NCI-H2227 (cell line): ENCODE measurements around the gene SPSB3.
A peak's percentile ranks its signal among the peaks of the same experiment; 100 is the strongest.

Source experiments
- DNase-seq: peaks from one replicate; lab custom pipeline; 2025; ENCODE audit not compliant: unreplicated experiment; lab: John Stamatoyannopoulos, UW

SPSB3 gene

GRCh38 chr16:1775846-1776671 lies 6.3 kb downstream of the SPSB3 start:
- no peak for DNase-seq

- DNase-seq, result no peak
Measured at GRCh38 chr16:1775006-1775845, 7.1 kb downstream of the SPSB3 start.

- DNase-seq, result no peak
Measured at GRCh38 chr16:1774448-1774780, 8.0 kb downstream of the SPSB3 start.

GRCh38 chr16:1773703-1774447 lies 8.5 kb downstream of the SPSB3 start:
- no peak for DNase-seq

- peak; percentile 94 for DNase-seq
Measured at GRCh38 chr16:1772908-1773702, 9.3 kb downstream of the SPSB3 start, which contains the start of gene MRPS34. Gene MRPS34 (minus strand): TSS chr16:1773134. CDS start chr16:1773119, 15 bp downstream.

- DNase-seq, result peak; percentile 71
Measured at GRCh38 chr16:1772362-1772907, 9.9 kb downstream of the SPSB3 start, which contains the start of gene EME2. Gene EME2 (plus strand): TSS chr16:1772810. CDS start chr16:1773228, 418 bp downstream.

GRCh38 chr16:1771864-1772361 lies 10.5 kb downstream of the SPSB3 start:
- no peak for DNase-seq

GRCh38 chr16:1771188-1771863 lies 11.0 kb downstream of the SPSB3 start, which contains the start of gene NME3:
Gene NME3 (minus strand): TSS chr16:1771543. CDS start chr16:1771534, 9 bp downstream.
- peak; percentile 68 for DNase-seq

- peak; percentile 84 for DNase-seq
Measured at GRCh38 chr16:1770328-1771187, 11.8 kb downstream of the SPSB3 start.

GRCh38 chr16:1769402-1770300 lies 12.7 kb downstream of the SPSB3 start:
- no peak for DNase-seq

GRCh38 chr16:1768767-1769401 lies 13.5 kb downstream of the SPSB3 start:
- no peak for DNase-seq

- DNase-seq, result no peak
Measured at GRCh38 chr16:1768061-1768766, 14.2 kb downstream of the SPSB3 start.

GRCh38 chr16:1767116-1767994 lies 15.0 kb downstream of the SPSB3 start:
- DNase-seq, result no peak

GRCh38 chr16:1766701-1767100 lies 15.7 kb downstream of the SPSB3 start:
- no peak for DNase-seq

- no peak for DNase-seq
Measured at GRCh38 chr16:1766231-1766630, 16.1 kb downstream of the SPSB3 start.
